CD14-positive monocyte (primary cell): ENCODE measurements around the gene FAM120B. TPM values are rescaled to one million over a fixed set of nuclear protein-coding genes. Genes with fewer than 3 reads are reported as not detected.

Experiments
- DNase-seq, 3 donors: peaks; one replicate each; pipeline ENCODE4 v3.0.0-alpha.2; 2011 to 2022
- H2AFZ ChIP-seq: 2 replicates; pipeline ENCODE4 v1.6.0; 2012; ENCODE audit warnings: mild to moderate bottlenecking, low read depth, low read length, inconsistent platforms; ENCODE audit not compliant: insufficient read depth, poor library complexity, severe bottlenecking
- H3K27ac ChIP-seq, 2 donors: 1 replicate in 1 of 2; 2 replicates in 1 of 2; pipeline ENCODE4 v1.5.1; 2012 to 2013; ENCODE audit warnings: low read length in 2 of 2, control low read depth in 1 of 2, inconsistent platforms in 1 of 2, low read depth in 1 of 2, mild to moderate bottlenecking in 1 of 2
- H3K27me3 ChIP-seq, 2 donors: one replicate each; pipeline versions ENCODE4 v1.6.0 to v1.6.1; 2011 to 2013; ENCODE audit warnings: low read length in 2 of 2; ENCODE audit not compliant: control insufficient read depth in 2 of 2, insufficient read depth in 2 of 2
- H3K36me3 ChIP-seq, 2 donors: replicated peaks in 1 of 2; 1 replicate in 1 of 2; 2 replicates in 1 of 2; pipeline versions ENCODE4 v1.5.1 to v1.6.1; 2012 to 2013; ENCODE audit warnings: low read length in 2 of 2, control low read depth in 1 of 2, inconsistent platforms in 1 of 2, mild to moderate bottlenecking in 1 of 2; ENCODE audit not compliant: insufficient read depth in 2 of 2, control insufficient read depth in 1 of 2
- H3K4me1 ChIP-seq, 2 donors: 1 replicate in 1 of 2; 2 replicates in 1 of 2; pipeline versions ENCODE4 v1.5.1 to v1.6.1; 2012 to 2013; ENCODE audit warnings: low read length in 2 of 2, control low read depth in 1 of 2, inconsistent platforms in 1 of 2, mild to moderate bottlenecking in 1 of 2, moderate library complexity in 1 of 2; ENCODE audit not compliant: insufficient read depth in 2 of 2, control insufficient read depth in 1 of 2
- H3K4me2 ChIP-seq: replicated peaks from 2 replicates; pipeline ENCODE3; 2012; ENCODE audit warnings: low read length, moderate library complexity, mild to moderate bottlenecking; ENCODE audit not compliant: poor library complexity, severe bottlenecking; ENCODE audit errors: extremely low read depth
- H3K4me3 ChIP-seq, 3 experiments: fragments of 200-600 bp in 1 of 3; sonication (generic) in 1 of 3; replicated peaks in 1 of 3; 1 replicate in 2 of 3; 2 replicates in 1 of 3; pipeline ENCODE4 v1.5.1; 2011 to 2013; ENCODE audit warnings: low read length in 3 of 3, mild to moderate bottlenecking in 3 of 3, control low read depth in 2 of 3, low read depth in 2 of 3, inconsistent platforms in 1 of 3, moderate library complexity in 1 of 3
- H3K79me2 ChIP-seq: 2 replicates; pipeline ENCODE4 v1.6.0; 2012; ENCODE audit warnings: mild to moderate bottlenecking, control low read depth, inconsistent platforms, low read length, moderate library complexity; ENCODE audit not compliant: insufficient read depth
- H3K9ac ChIP-seq: 2 replicates; pipeline ENCODE4 v1.6.0; 2017; ENCODE audit warnings: low read length, mild to moderate bottlenecking; ENCODE audit not compliant: insufficient read depth, poor library complexity, severe bottlenecking
- H3K9me3 ChIP-seq, 2 donors: replicated peaks in 1 of 2; 1 replicate in 1 of 2; 2 replicates in 1 of 2; pipeline versions ENCODE4 v1.5.1 to v1.6.1; 2012 to 2013; ENCODE audit warnings: low read length in 2 of 2, control low read depth in 1 of 2; ENCODE audit not compliant: control insufficient read depth in 1 of 2, insufficient read depth in 1 of 2
- H4K20me1 ChIP-seq: 2 replicates; pipeline ENCODE4 v1.6.0; 2012; ENCODE audit warnings: mild to moderate bottlenecking, low read length, control low read depth, moderate library complexity; ENCODE audit not compliant: insufficient read depth
- H3K27ac Mint-ChIP-seq, 7 donors: one replicate each; pipeline ENCODE4 v1.8.0; 2020; ENCODE audit warnings: mild to moderate bottlenecking in 7 of 7, mixed read lengths in 7 of 7, moderate library complexity in 6 of 7, inconsistent platforms in 2 of 7
- H3K27me3 Mint-ChIP-seq, 3 donors: one replicate each; pipeline ENCODE4 v1.8.0; 2021 to 2022; ENCODE audit warnings: low read depth in 3 of 3, mild to moderate bottlenecking in 3 of 3, mixed read lengths in 3 of 3, moderate library complexity in 3 of 3, inconsistent platforms in 1 of 3
- H3K36me3 Mint-ChIP-seq, 2 donors: one replicate each; pipeline ENCODE4 v1.8.0; 2020; ENCODE audit warnings: mixed read lengths in 2 of 2, inconsistent platforms in 1 of 2, mild to moderate bottlenecking in 1 of 2
- H3K4me1 Mint-ChIP-seq: one replicate; pipeline ENCODE4 v1.8.0; 2020; ENCODE audit warnings: mild to moderate bottlenecking, mixed read lengths
- H3K4me3 Mint-ChIP-seq, 2 donors: one replicate each; pipeline ENCODE4 v1.8.0; 2020; ENCODE audit warnings: mild to moderate bottlenecking in 2 of 2, mixed read lengths in 2 of 2, moderate library complexity in 1 of 2
- H3K9me3 Mint-ChIP-seq, 7 donors: one replicate each; pipeline ENCODE4 v1.8.0; 2020 to 2022; ENCODE audit warnings: mixed read lengths in 7 of 7, mild to moderate bottlenecking in 6 of 7, moderate library complexity in 6 of 7, inconsistent platforms in 2 of 7
- CTCF ChIP-seq: fragments of 200-600 bp; IDR thresholded peaks from one replicate; pipeline ENCODE4 v1.8.0; 2022; ENCODE audit warnings: antibody characterized with exemption, mild to moderate bottlenecking
- WGBS: methylation state at CpG from one replicate; pipeline ENCODE4 v1.1.5; 2013; ENCODE audit warnings: missing lambda C conversion rate; ENCODE audit not compliant: insufficient coverage; 5-methylcytosine and 5-hydroxymethylcytosine counted together
- intact Hi-C, 2 donors: fragments of 100-400 bp; cut with micrococcal nuclease; formaldehyde crosslinking; loops; one replicate each; pipeline versions ENCODE4 v1.15.0 to v1.15.1; 2023
- polyA plus RNA-seq, 3 donors: library from polyadenylated mRNA; depleted of rRNA in 1 of 3; unstranded in 2 of 3; stranded (reverse) in 1 of 3; fragments of 300-500 nt in 2 of 3; fragments of >200 nt in 1 of 3; fragmentation: Illumina TruSeq in 2 of 3; gene quantifications; 1 replicate in 2 of 3; 2 replicates in 1 of 3; pipeline ENCODE4 v1.2.3, GENCODE V29; 2012 to 2021

Gene FAM120B
- polyA plus RNA-seq, 3 donors: 10.6 to 20.2 (median 11.2) TPM

GRCh38 chr6:170416303-170416702 is 109.7 kb downstream of the FAM120B start:
- intact Hi-C loops: no loop called here
- Histone ChIP-seq H3K36me3 (no peaks in the 10 kb centered on the region), H3K4me3 (no peak overlapping the region), H3K27me3 (no peaks in the 10 kb centered on the region), H4K20me1 (no peaks in the 10 kb centered on the region), H2AFZ (no peak overlapping the region), H3K27ac (no peak overlapping the region), H3K9ac (no peak overlapping the region), H3K79me2 (no peaks in the 10 kb centered on the region), H3K4me1 (no peaks in the 10 kb centered on the region), H3K4me2 (no peak overlapping the region), H3K9me3 (no peaks in the 10 kb centered on the region)
- H3K27ac Mint-ChIP-seq: peak overlapping the region in 1 of 7 donors; percentile 66
- H3K36me3 Mint-ChIP-seq: no peaks in the 10 kb centered on the region
- DNase-seq: no peak
- no peak overlapping the region for H3K4me3 Mint-ChIP-seq
- WGBS: 43% methylated on average over 7 of the region's 8 CpGs
- no peak for TF ChIP-seq CTCF
- H3K4me1 Mint-ChIP-seq: no peaks in the 10 kb centered on the region
- H3K27me3 Mint-ChIP-seq: peaks cover 2 to 10% (median 5%) of the 10 kb centered on the region in 3 donors
- H3K9me3 Mint-ChIP-seq: peaks cover 3 to 12% (median 6%) of the 10 kb centered on the region in 7 donors

GRCh38 chr6:170416959-170417606 is 110.5 kb downstream of the FAM120B start:
- H3K9me3 ChIP-seq: no peaks in the 10 kb centered on the region
- H3K4me1 Mint-ChIP-seq: no peaks in the 10 kb centered on the region
- WGBS: 100% methylated on average over 8 of the region's 10 CpGs

More at GRCh38 chr6:170416959-170417606, 110.5 kb downstream of the FAM120B start:
- no peaks in the 10 kb centered on the region for H3K4me1 ChIP-seq
- H3K27me3 ChIP-seq: no peaks in the 10 kb centered on the region
- H2AFZ ChIP-seq: no peak overlapping the region
- no peak for DNase-seq
- no peaks in the 10 kb centered on the region for H3K79me2 ChIP-seq
- Mint-ChIP-seq H3K27me3 (peaks cover 2 to 10% (median 5%) of the 10 kb centered on the region in 3 donors), H3K4me3 (no peak overlapping the region), H3K27ac (peak overlapping the region in 1 of 7 donors; percentile 66), H3K36me3 (no peaks in the 10 kb centered on the region), H3K9me3 (peaks cover 3 to 12% (median 6%) of the 10 kb centered on the region in 7 donors)
- H3K36me3 ChIP-seq: no peaks in the 10 kb centered on the region
- H3K9ac ChIP-seq: no peak overlapping the region
- no peaks in the 10 kb centered on the region for H4K20me1 ChIP-seq
- H3K4me2 ChIP-seq: no peak overlapping the region
- no peak for TF ChIP-seq CTCF
- H3K27ac ChIP-seq: no peak overlapping the region
- H3K4me3 ChIP-seq: no peak overlapping the region
- intact Hi-C loops: no loop called here
